ENCODE results near the gene LAMC3. TPM values are rescaled to one million over a fixed set of nuclear protein-coding genes. Genes with fewer than 3 reads are reported as not detected.
"Not testable (repeated sequence)": the region's sequence is repeated elsewhere in the genome, so short reads cannot be mapped to it uniquely, and the experiment has no call there.

The LAMC3 gene
- total RNA-seq, 1 donor = not detected

DNA sequence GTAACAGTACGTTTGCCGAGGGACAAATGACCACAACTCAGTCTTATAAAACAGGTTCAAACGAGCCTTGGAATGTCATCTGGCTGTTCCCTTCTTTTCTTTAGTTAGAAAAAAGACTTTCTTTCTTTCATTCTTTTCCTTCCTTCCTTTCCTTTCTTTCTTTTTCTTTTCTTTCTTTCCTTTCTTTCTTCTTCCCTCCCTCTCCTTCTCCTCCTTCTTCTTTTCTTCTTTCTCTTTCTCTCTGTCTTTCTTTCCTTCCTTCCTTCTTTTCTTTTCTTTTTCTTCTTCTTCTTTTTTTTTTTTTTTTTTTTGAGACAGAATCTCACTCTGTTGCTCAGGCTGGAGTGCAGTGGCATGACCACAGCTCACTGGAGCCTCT is 9.7 kb upstream of the LAMC3 start:
- H3K27me3 ChIP-seq (ENCODE audit: insufficient read depth, low read length) = peaks cover 30% of the 10 kb centered on the region
- DNase-seq (ENCODE audit: insufficient read length, low spot score, missing footprints) = no peak
- TF ChIP-seq, protein P1, sequence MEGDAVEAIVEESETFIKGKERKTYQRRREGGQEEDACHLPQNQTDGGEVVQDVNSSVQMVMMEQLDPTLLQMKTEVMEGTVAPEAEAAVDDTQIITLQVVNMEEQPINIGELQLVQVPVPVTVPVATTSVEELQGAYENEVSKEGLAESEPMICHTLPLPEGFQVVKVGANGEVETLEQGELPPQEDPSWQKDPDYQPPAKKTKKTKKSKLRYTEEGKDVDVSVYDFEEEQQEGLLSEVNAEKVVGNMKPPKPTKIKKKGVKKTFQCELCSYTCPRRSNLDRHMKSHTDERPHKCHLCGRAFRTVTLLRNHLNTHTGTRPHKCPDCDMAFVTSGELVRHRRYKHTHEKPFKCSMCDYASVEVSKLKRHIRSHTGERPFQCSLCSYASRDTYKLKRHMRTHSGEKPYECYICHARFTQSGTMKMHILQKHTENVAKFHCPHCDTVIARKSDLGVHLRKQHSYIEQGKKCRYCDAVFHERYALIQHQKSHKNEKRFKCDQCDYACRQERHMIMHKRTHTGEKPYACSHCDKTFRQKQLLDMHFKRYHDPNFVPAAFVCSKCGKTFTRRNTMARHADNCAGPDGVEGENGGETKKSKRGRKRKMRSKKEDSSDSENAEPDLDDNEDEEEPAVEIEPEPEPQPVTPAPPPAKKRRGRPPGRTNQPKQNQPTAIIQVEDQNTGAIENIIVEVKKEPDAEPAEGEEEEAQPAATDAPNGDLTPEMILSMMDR (IDR thresholded peaks at IDR 0.05; ENCODE audit: extremely low read depth, low read depth, low read length) = no peak
- H3K4me1 ChIP-seq (ENCODE audit: insufficient read depth, low read length) = no peaks in the 10 kb centered on the region
- no peaks in the 10 kb centered on the region for H3K36me3 ChIP-seq (ENCODE audit: insufficient read depth, low read length)
- H3K4me3 ChIP-seq (ENCODE audit: insufficient read depth, low read length) = no peak overlapping the region
- H4K20me1 ChIP-seq (ENCODE audit: insufficient read depth, low read length) = no peaks in the 10 kb centered on the region
- no peaks in the 10 kb centered on the region for H3K79me2 ChIP-seq (ENCODE audit: insufficient read depth, low read length)
- H2AFZ ChIP-seq (ENCODE audit: low read length) = no peak overlapping the region
- H3K4me2 ChIP-seq (ENCODE audit: insufficient read depth, low read length) = no peak overlapping the region
- H3K27ac ChIP-seq (ENCODE audit: low read depth, low read length) = no peak overlapping the region
- H3K9me3 ChIP-seq (ENCODE audit: low read depth, low read length) = no peaks in the 10 kb centered on the region

DNA sequence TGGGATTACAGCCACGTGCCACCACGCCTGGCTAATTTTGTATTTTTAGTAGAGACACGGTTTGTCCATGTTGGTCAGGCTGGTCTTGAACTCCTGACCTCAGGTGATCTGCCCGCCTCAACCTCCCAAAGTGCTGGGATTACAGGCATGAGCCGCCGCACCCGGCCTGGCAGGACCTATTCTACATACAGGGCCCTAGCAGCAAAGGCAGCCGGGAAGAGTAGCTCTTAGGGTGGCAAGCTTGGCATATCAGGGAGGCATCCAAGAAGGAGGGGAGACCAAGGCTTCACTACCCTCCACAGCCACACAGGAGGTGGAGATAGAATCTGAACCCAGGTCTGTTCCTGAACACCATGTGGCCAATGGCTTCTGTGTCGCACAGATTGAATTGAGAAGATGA is 8.4 kb upstream of the LAMC3 start:
- not testable (repeated sequence) for H3K27ac ChIP-seq (ENCODE audit: low read depth, low read length); H4K20me1 ChIP-seq (ENCODE audit: insufficient read depth, low read length); H3K36me3 ChIP-seq (ENCODE audit: insufficient read depth, low read length); H3K79me2 ChIP-seq (ENCODE audit: insufficient read depth, low read length); H3K4me3 ChIP-seq (ENCODE audit: insufficient read depth, low read length); H3K9me3 ChIP-seq (ENCODE audit: low read depth, low read length); H3K4me2 ChIP-seq (ENCODE audit: insufficient read depth, low read length); H2AFZ ChIP-seq (ENCODE audit: low read length); H3K4me1 ChIP-seq (ENCODE audit: insufficient read depth, low read length)
- peak; percentile 34 for DNase-seq (ENCODE audit: insufficient read length, low spot score, missing footprints)
- H3K27me3 ChIP-seq (ENCODE audit: insufficient read depth, low read length) = peaks cover 30% of the 10 kb centered on the region

DNA sequence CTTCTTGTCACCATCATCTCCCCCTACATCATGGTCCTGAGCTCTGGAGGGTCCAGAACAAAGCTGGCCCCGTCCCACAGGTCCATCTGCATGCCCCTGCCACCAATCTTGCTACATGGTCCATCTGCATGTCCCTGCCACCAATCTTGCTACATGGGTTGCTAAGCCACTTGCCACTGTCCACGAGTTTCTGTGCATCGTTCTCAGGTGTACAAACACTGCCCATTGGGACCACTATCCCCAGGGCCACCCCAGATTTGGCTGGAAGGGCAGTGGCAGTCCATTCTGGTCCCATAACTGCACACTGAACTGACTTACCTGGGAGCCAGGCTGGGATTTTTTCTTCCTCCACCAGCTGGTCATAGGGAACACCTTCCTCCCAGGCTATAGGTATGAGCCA is 8.0 kb upstream of the LAMC3 start:
- TF ChIP-seq, protein P1 (IDR thresholded peaks at IDR 0.05; ENCODE audit: extremely low read depth, low read depth, low read length) = no peak
- Histone ChIP-seq H2AFZ (ENCODE audit: low read length) (no peak overlapping the region), H3K9me3 (ENCODE audit: low read depth, low read length) (no peaks in the 10 kb centered on the region), H3K4me2 (ENCODE audit: insufficient read depth, low read length) (no peak overlapping the region), H3K4me1 (ENCODE audit: insufficient read depth, low read length) (no peaks in the 10 kb centered on the region), H4K20me1 (ENCODE audit: insufficient read depth, low read length) (no peaks in the 10 kb centered on the region), H3K4me3 (ENCODE audit: insufficient read depth, low read length) (no peak overlapping the region), H3K27ac (ENCODE audit: low read depth, low read length) (no peak overlapping the region), H3K79me2 (ENCODE audit: insufficient read depth, low read length) (no peaks in the 10 kb centered on the region), H3K36me3 (ENCODE audit: insufficient read depth, low read length) (no peaks in the 10 kb centered on the region), H3K27me3 (ENCODE audit: insufficient read depth, low read length) (peaks cover 30% of the 10 kb centered on the region)
- peak; percentile 36 for DNase-seq (ENCODE audit: insufficient read length, low spot score, missing footprints)

DNA sequence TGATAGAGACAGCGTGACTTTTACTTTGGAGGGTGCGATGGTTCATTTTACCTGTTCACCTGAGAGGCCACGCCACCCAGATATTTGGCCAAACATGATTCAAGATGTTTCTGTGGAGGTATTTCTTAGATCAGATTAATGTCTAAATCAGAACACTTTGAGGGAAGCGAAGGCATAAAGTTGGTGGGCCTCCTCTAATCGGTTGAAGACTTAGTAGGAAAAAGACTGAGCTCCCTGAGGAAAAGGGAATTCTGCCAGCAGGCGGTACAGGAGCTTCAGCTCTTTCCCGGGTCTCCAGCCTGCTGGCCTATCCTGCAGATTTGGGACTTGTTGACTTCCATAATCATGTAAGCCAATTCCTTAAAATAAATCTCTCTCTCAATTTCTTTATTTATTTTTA is 7.0 kb upstream of the LAMC3 start:
- Histone ChIP-seq H3K9me3 (ENCODE audit: low read depth, low read length) (no peaks in the 10 kb centered on the region), H3K79me2 (ENCODE audit: insufficient read depth, low read length) (no peaks in the 10 kb centered on the region), H3K4me3 (ENCODE audit: insufficient read depth, low read length) (no peak overlapping the region), H3K27ac (ENCODE audit: low read depth, low read length) (no peak overlapping the region), H3K4me1 (ENCODE audit: insufficient read depth, low read length) (no peaks in the 10 kb centered on the region), H2AFZ (ENCODE audit: low read length) (no peak overlapping the region), H3K36me3 (ENCODE audit: insufficient read depth, low read length) (no peaks in the 10 kb centered on the region), H3K4me2 (ENCODE audit: insufficient read depth, low read length) (no peak overlapping the region), H4K20me1 (ENCODE audit: insufficient read depth, low read length) (no peaks in the 10 kb centered on the region), H3K27me3 (ENCODE audit: insufficient read depth, low read length) (peaks cover 37% of the 10 kb centered on the region)
- TF ChIP-seq, protein P1 (IDR thresholded peaks at IDR 0.05; ENCODE audit: extremely low read depth, low read depth, low read length) = no peak
- DNase-seq (ENCODE audit: insufficient read length, low spot score, missing footprints) = peak; percentile 51
